ENCODE measurements around the gene METTL22. TPM values are rescaled to one million over a fixed set of nuclear protein-coding genes. Genes with fewer than 3 reads are reported as not detected.

Gene METTL22
- total and polyA plus RNA-seq, 4 donors: 6.5 to 17.9 (median 14.4) TPM

- Histone ChIP-seq H3K9ac (ENCODE audit: low read depth in 1 of 2, low read length in 2 of 2) (no peak overlapping the region), H3K27ac (ENCODE audit: low read depth in 1 of 2, low read length in 2 of 2) (no peak overlapping the region), H3K27me3 (ENCODE audit: control insufficient read depth in 4 of 4, insufficient read depth in 4 of 4, low read length in 3 of 4) (no peaks in the 10 kb centered on the region), H3K4me1 (ENCODE audit: control insufficient read depth in 4 of 4, insufficient read depth in 4 of 4, low read length in 3 of 4) (peaks cover 0 to 15% (median 4%) of the 10 kb centered on the region in 4 donors), H3K9me3 (ENCODE audit: control insufficient read depth in 4 of 4, low read length in 3 of 4) (no peaks in the 10 kb centered on the region), H3K36me3 (ENCODE audit: control insufficient read depth in 4 of 4, insufficient read depth in 3 of 4, low read depth in 1 of 4, low read length in 3 of 4) (peaks cover 8 to 55% (median 37%) of the 10 kb centered on the region in 4 donors), H3K4me3 (ENCODE audit: low read depth in 1 of 3, low read length in 3 of 3) (no peak overlapping the region)
- 95% methylated on average over 4 of the region's 4 CpGs for WGBS
- TF ChIP-seq CTCF (IDR thresholded peaks at IDR 0.05; ENCODE audit: low read depth, low read length, missing input control): no peak
- TF ChIP-seq YY1 (IDR thresholded peaks at IDR 0.05): no peak
- no peak for TF ChIP-seq RAD21 (IDR thresholded peaks at IDR 0.05)
- TF ChIP-seq EGR1 (IDR thresholded peaks at IDR 0.05; ENCODE audit: low read depth in 2 of 2): no peak
- TF ChIP-seq SP1 (IDR thresholded peaks at IDR 0.05): no peak
- TF ChIP-seq NR2F2 (IDR thresholded peaks at IDR 0.05): no peak
- TF ChIP-seq FOXA2 (IDR thresholded peaks at IDR 0.05): no peak
- no peak for TF ChIP-seq REST (IDR thresholded peaks at IDR 0.05)
- TF ChIP-seq JUND (IDR thresholded peaks at IDR 0.05): no peak
- DNase-seq (ENCODE audit: low spot score): no peak
Observed at GRCh38 chr16:8627456-8627855, 6.0 kb downstream of the METTL22 start.

GRCh38 chr16:8628981-8629725 lies 7.7 kb downstream of the METTL22 start:
- no peak overlapping the region for H3K4me3 ChIP-seq (ENCODE audit: low read depth in 1 of 3, low read length in 3 of 3)
- 95% methylated on average over 16 of the region's 16 CpGs for WGBS

GRCh38 chr16:8630255-8630953 lies 8.9 kb downstream of the METTL22 start:
- Histone ChIP-seq H3K36me3 (ENCODE audit: control insufficient read depth in 4 of 4, insufficient read depth in 3 of 4, low read depth in 1 of 4, low read length in 3 of 4) (peaks cover 12 to 75% (median 43%) of the 10 kb centered on the region in 4 donors), H3K4me3 (ENCODE audit: low read depth in 1 of 3, low read length in 3 of 3) (no peak overlapping the region), H3K27me3 (ENCODE audit: control insufficient read depth in 4 of 4, insufficient read depth in 4 of 4, low read length in 3 of 4) (no peaks in the 10 kb centered on the region), H3K4me1 (ENCODE audit: control insufficient read depth in 4 of 4, insufficient read depth in 4 of 4, low read length in 3 of 4) (no peaks in the 10 kb centered on the region), H3K9ac (ENCODE audit: low read depth in 1 of 2, low read length in 2 of 2) (no peak overlapping the region), H3K9me3 (ENCODE audit: control insufficient read depth in 4 of 4, low read length in 3 of 4) (no peaks in the 10 kb centered on the region), H3K27ac (ENCODE audit: low read depth in 1 of 2, low read length in 2 of 2) (no peak overlapping the region)
- 85% methylated on average over 11 of the region's 11 CpGs for WGBS
- DNase-seq (ENCODE audit: low spot score): no peak
- TF ChIP-seq GABPA (IDR thresholded peaks at IDR 0.05 in 1 of 2, conservative IDR thresholded peaks at IDR 0.05 in 1 of 2) (no peak), RAD21 (IDR thresholded peaks at IDR 0.05) (no peak), NR2F2 (IDR thresholded peaks at IDR 0.05) (no peak), JUND (IDR thresholded peaks at IDR 0.05) (no peak), RXRA (IDR thresholded peaks at IDR 0.05) (no peak), FOXA1 (IDR thresholded peaks at IDR 0.05) (no peak), YY1 (IDR thresholded peaks at IDR 0.05) (no peak), HNF4G (IDR thresholded peaks at IDR 0.05) (no peak), HNF4A (conservative IDR thresholded peaks at IDR 0.05) (no peak), FOXA2 (IDR thresholded peaks at IDR 0.05) (no peak), REST (IDR thresholded peaks at IDR 0.05) (no peak)

More at GRCh38 chr16:8628981-8629725, 7.7 kb downstream of the METTL22 start:
- no peaks in the 10 kb centered on the region for H3K4me1 ChIP-seq (ENCODE audit: control insufficient read depth in 4 of 4, insufficient read depth in 4 of 4, low read length in 3 of 4)
- H3K36me3 ChIP-seq (ENCODE audit: control insufficient read depth in 4 of 4, insufficient read depth in 3 of 4, low read depth in 1 of 4, low read length in 3 of 4): peaks cover 12 to 65% (median 40%) of the 10 kb centered on the region in 4 donors
- no peak for DNase-seq (ENCODE audit: low spot score)
- no peaks in the 10 kb centered on the region for H3K27me3 ChIP-seq (ENCODE audit: control insufficient read depth in 4 of 4, insufficient read depth in 4 of 4, low read length in 3 of 4)
- H3K9ac ChIP-seq (ENCODE audit: low read depth in 1 of 2, low read length in 2 of 2): no peak overlapping the region
- H3K27ac ChIP-seq (ENCODE audit: low read depth in 1 of 2, low read length in 2 of 2): no peak overlapping the region
- TF ChIP-seq GABPA (IDR thresholded peaks at IDR 0.05 in 1 of 2, conservative IDR thresholded peaks at IDR 0.05 in 1 of 2): no peak
- no peaks in the 10 kb centered on the region for H3K9me3 ChIP-seq (ENCODE audit: control insufficient read depth in 4 of 4, low read length in 3 of 4)

All from liver (tissue), 9 donors.